Gastrocnemius medialis (tissue), 4 donors: ENCODE results near the gene TM4SF5. TPM values are rescaled to one million over a fixed set of nuclear protein-coding genes. Genes with fewer than 3 reads are reported as not detected.

ENCODE experiments used
- ATAC-seq, 2 donors: fragments of 150-250 bp; one replicate each; pipeline ENCODE4 v1.9.1; 2016
- DNase-seq, 2 donors: peaks; one replicate each; pipeline ENCODE4 v3.0.0-alpha.2; 2019
- H3K27ac ChIP-seq, 4 donors: fragments of 200-600 bp; sonication (generic); 1 replicate in 1 of 4; 2 replicates in 3 of 4; pipeline ENCODE4 v1.5.1; 2016 to 2018; ENCODE audit warnings: mild to moderate bottlenecking in 2 of 4, moderate library complexity in 1 of 4
- H3K27me3 ChIP-seq, 3 donors: fragments of 200-600 bp; sonication (generic) in 2 of 3; 1 replicate in 1 of 3; 2 replicates in 2 of 3; pipeline versions ENCODE4 v1.5.1 to v1.6.0; 2016 to 2019; ENCODE audit warnings: mild to moderate bottlenecking in 1 of 3, moderate library complexity in 1 of 3
- H3K36me3 ChIP-seq, 2 donors: fragments of 200-600 bp; sonication (generic) in 1 of 2; one replicate each; pipeline ENCODE4 v1.5.1; 2017 to 2018
- H3K4me1 ChIP-seq, 2 donors: fragments of 200-600 bp; sonication (generic) in 1 of 2; one replicate each; pipeline ENCODE4 v1.5.1; 2016 to 2017; ENCODE audit warnings: mild to moderate bottlenecking in 2 of 2
- H3K4me3 ChIP-seq, 4 donors: fragments of 200-600 bp; sonication (generic) in 3 of 4; 1 replicate in 1 of 4; 2 replicates in 3 of 4; pipeline ENCODE4 v1.5.1; 2016 to 2019; ENCODE audit warnings: mild to moderate bottlenecking in 2 of 4
- H3K9me3 ChIP-seq, 3 donors: fragments of 200-600 bp; sonication (generic) in 2 of 3; 1 replicate in 1 of 3; 2 replicates in 2 of 3; pipeline ENCODE4 v1.5.1; 2016 to 2019
- POLR2A ChIP-seq, 2 donors: fragments of 450-650 bp; IDR thresholded peaks; one replicate each; pipeline ENCODE4 v1.6.1; 2017; ENCODE audit warnings: antibody characterized with exemption in 2 of 2, mild to moderate bottlenecking in 2 of 2, moderate library complexity in 2 of 2
- in situ Hi-C, 4 donors: fragments of 200-750 bp; cut with MboI; loops; one replicate each; pipeline versions ENCODE4 v1.15.0 to v1.8.0; 2017; ENCODE audit warnings: low sequenced_read_pairs in 4 of 4
- intact Hi-C: fragments of 100-400 bp; cut with DNase I; formaldehyde crosslinking; loops from one replicate; pipeline ENCODE4 v1.15.1; 2023; ENCODE audit warnings: low total_unique reads
- total RNA-seq, 4 donors: library from RNA; depleted of rRNA; stranded (reverse); fragments of >200 nt; gene quantifications; one replicate each; pipeline versions ENCODE4 v1.1.0 to v1.2.3, GENCODE V29; 2016
- TF ChIP-seq, protein P1 (sequence below), 5 experiments: fragments of 450-650 bp in 3 of 5; fragments of 200-600 bp in 2 of 5; sonication (generic) in 2 of 5; IDR thresholded peaks in 4 of 5; conservative IDR thresholded peaks in 1 of 5; 1 replicate in 4 of 5; 2 replicates in 1 of 5; pipeline ENCODE4 v1.5.1; 2016 to 2019; ENCODE audit warnings: antibody characterized with exemption in 5 of 5, mild to moderate bottlenecking in 3 of 5, moderate library complexity in 3 of 5

The TM4SF5 gene
- total RNA-seq, 4 donors from 2014 or later = 0.64 TPM; not detected in 3

DNA sequence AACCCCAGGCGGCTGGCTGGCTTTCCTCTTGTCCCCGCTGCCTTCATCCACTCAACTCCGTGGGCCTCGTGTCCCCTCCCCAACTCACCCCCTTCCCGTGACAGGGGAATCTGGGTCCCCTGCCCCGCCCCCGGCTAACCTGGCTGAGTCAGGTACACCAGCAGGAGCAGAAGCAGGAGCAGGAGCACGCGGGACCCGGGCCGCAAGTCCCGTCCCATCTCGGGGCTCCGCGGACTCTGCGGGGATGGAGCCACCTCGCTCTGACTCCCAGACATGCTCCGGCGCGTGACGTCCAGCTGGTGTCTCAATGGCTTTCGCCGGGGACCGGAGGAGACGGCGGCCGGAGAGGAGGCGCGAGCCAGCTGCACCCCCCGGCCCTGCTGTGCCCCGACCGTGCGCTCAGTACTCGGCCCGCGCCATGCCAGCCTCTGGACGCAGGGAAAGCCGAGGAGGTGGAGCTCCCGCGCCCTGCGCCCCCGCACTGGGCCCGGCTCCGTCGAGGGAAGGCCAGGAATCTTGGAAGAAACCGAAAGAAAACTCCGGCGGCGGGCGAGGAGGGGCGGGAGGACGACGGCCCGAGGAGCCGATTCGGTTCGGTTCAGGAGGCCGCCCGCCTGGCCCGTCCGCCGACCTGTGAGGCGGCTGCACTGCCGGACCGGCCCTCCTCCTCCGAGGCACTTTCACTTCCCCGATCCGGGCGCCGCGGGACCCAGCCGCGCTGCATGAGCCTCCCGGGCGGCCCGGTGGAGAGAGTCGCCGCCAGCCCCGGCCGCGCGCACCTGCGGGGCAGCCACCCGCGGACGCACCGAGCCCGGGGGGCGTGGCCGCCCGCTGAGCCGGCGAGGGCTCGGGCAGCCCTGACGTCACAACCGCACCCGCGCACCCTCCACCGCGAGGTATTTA is 32.3 kb upstream of the TM4SF5 start, which contains the start of the genes CXCL16 and ZMYND15:
Gene CXCL16 (minus strand): TSS at position 807 of the 903 bp plus-strand sequence. CDS start 589 bp downstream, at position 218.
Gene ZMYND15 (plus strand): TSS at position 712 of the 903 bp plus-strand sequence. CDS start 716 bp downstream, outside the sequence.
- peak within 1 kb of the TSS in 1 of 4 donors; percentile 19 for H3K27ac ChIP-seq
- in situ Hi-C loops (loop anchor here in 1 of 4 donors (10.0 kb wide), 1 partner anchor 45 kb away; the partner anchor contains the start of genes GLTPD2 and VMO1), intact Hi-C loops (no loop called here)
- H3K36me3 ChIP-seq = no peaks in the 10 kb centered on the region
- DNase-seq = peak in 1 of 2 donors; percentile 19
- peaks cover 17 to 42% (median 36%) of the 10 kb centered on the region in 3 donors for H3K27me3 ChIP-seq
- peak; percentile 51 to 53 for ATAC-seq
- no peaks in the 10 kb centered on the region for H3K9me3 ChIP-seq
- TF ChIP-seq, protein P1, sequence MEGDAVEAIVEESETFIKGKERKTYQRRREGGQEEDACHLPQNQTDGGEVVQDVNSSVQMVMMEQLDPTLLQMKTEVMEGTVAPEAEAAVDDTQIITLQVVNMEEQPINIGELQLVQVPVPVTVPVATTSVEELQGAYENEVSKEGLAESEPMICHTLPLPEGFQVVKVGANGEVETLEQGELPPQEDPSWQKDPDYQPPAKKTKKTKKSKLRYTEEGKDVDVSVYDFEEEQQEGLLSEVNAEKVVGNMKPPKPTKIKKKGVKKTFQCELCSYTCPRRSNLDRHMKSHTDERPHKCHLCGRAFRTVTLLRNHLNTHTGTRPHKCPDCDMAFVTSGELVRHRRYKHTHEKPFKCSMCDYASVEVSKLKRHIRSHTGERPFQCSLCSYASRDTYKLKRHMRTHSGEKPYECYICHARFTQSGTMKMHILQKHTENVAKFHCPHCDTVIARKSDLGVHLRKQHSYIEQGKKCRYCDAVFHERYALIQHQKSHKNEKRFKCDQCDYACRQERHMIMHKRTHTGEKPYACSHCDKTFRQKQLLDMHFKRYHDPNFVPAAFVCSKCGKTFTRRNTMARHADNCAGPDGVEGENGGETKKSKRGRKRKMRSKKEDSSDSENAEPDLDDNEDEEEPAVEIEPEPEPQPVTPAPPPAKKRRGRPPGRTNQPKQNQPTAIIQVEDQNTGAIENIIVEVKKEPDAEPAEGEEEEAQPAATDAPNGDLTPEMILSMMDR (IDR thresholded peaks at IDR 0.05 in 4 of 5, conservative IDR thresholded peaks at IDR 0.05 in 1 of 5) = no peak
- peak; percentile 10 to 22 for TF ChIP-seq POLR2A (IDR thresholded peaks at IDR 0.05)
- peaks cover 4 to 15% of the 10 kb centered on the region in 2 donors for H3K4me1 ChIP-seq
- peak within 1 kb of the TSS; percentile 71 to 85 (median 80) for H3K4me3 ChIP-seq

DNA sequence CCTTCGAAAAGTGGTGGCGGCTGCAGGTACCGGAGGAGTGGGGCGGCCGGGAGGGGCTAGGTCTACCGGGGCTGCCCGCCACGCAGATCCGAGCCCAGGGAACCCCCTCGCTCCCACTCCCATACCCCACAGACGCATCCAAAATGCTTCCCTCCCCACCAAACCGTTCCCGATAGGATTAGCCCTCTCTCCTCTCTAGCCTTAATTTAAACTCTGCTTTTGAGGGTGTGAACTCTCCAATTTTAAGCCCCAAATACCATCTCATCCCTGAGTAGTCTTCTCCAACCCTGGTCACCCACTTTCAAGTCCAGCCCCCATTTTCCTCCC is 31.7 kb upstream of the TM4SF5 start:
- intact Hi-C loops = no loop called here
- no peaks in the 10 kb centered on the region for H3K36me3 ChIP-seq
- no peak overlapping the region for H3K27ac ChIP-seq
- peak in 1 of 2 donors; percentile 22 for ATAC-seq
- in situ Hi-C loops = no loop called here
- peak overlapping the region; percentile 71 to 85 (median 80) for H3K4me3 ChIP-seq
- TF ChIP-seq, protein P1 (IDR thresholded peaks at IDR 0.05 in 4 of 5, conservative IDR thresholded peaks at IDR 0.05 in 1 of 5) = no peak
- no peak for TF ChIP-seq POLR2A (IDR thresholded peaks at IDR 0.05)
- peaks cover 4 to 15% of the 10 kb centered on the region in 2 donors for H3K4me1 ChIP-seq
- H3K9me3 ChIP-seq = no peaks in the 10 kb centered on the region
- peaks cover 23 to 48% (median 42%) of the 10 kb centered on the region in 3 donors for H3K27me3 ChIP-seq
- DNase-seq = no peak

DNA sequence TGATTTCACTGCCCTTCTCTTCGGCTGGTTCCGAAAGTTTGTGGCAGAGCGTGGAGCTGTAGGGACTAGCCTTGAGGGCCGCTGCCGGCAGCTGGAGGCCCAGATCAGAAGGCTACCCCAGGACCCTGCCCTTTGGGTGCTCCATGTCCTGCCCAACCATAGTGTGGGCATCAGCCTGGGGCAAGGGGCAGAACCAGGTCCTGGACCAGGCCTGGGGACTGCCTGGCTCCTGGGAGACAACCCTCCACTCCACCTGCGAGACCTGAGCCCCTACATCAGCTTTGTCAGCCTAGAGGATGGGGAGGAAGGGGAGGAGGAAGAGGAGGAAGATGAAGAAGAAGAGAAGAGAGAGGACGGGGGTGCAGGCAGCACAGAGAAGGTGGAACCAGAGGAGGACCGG is 31.1 kb upstream of the TM4SF5 start:
- ATAC-seq (no peak), DNase-seq (no peak)
- Histone ChIP-seq H3K9me3 (no peaks in the 10 kb centered on the region), H3K27ac (no peak overlapping the region), H3K27me3 (peaks cover 29 to 54% (median 48%) of the 10 kb centered on the region in 3 donors), H3K4me1 (peaks cover 4 to 15% of the 10 kb centered on the region in 2 donors), H3K4me3 (no peak overlapping the region), H3K36me3 (no peaks in the 10 kb centered on the region)
- intact Hi-C loops = no loop called here
- in situ Hi-C loops = no loop called here
- TF ChIP-seq, protein P1 (IDR thresholded peaks at IDR 0.05 in 4 of 5, conservative IDR thresholded peaks at IDR 0.05 in 1 of 5) = no peak
- TF ChIP-seq POLR2A (IDR thresholded peaks at IDR 0.05) = no peak

DNA sequence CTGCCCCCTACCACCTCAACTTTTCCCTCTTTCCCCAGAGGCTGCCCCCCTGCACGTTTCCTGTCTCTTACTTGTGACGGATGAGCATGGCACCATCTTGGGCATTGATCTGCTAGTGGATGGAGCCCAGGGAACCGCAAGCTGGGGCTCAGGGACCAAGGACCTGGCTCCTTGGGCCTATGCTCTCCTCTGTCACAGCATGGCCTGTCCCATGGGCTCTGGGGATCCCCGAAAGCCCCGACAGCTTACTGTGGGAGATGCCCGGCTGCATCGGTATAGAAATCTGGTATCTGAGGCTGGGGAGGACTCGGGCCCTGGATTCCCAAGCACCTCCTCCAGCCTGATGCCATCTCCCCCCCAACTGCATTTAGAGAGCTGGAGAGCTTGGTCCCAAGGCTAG is 30.1 kb upstream of the TM4SF5 start:
- ATAC-seq (no peak), DNase-seq (no peak)
- H3K9me3 ChIP-seq = no peaks in the 10 kb centered on the region
- H3K36me3 ChIP-seq = no peaks in the 10 kb centered on the region
- no peak overlapping the region for H3K4me3 ChIP-seq
- peaks cover 4 to 15% of the 10 kb centered on the region in 2 donors for H3K4me1 ChIP-seq
- intact Hi-C loops = no loop called here
- in situ Hi-C loops = no loop called here
- TF ChIP-seq, protein P1 (IDR thresholded peaks at IDR 0.05 in 4 of 5, conservative IDR thresholded peaks at IDR 0.05 in 1 of 5) = no peak
- no peak for TF ChIP-seq POLR2A (IDR thresholded peaks at IDR 0.05)
- H3K27ac ChIP-seq = no peak overlapping the region
- H3K27me3 ChIP-seq = peaks cover 39 to 64% (median 57%) of the 10 kb centered on the region in 3 donors
